GM10266 (cell line): ENCODE data around the gene C1orf232.
A peak's percentile ranks its signal among the peaks of the same experiment; 100 is the strongest.

Experiments
- DNase-seq: peaks from one replicate; pipeline ENCODE4 v3.0.0; 2012; ENCODE audit errors: extremely low spot score
- CTCF ChIP-seq: IDR thresholded peaks from 2 replicates; pipeline ENCODE4 v1.5.1; 2012; ENCODE audit warnings: mild to moderate bottlenecking, low read depth; ENCODE audit not compliant: control insufficient read depth, insufficient read depth; ENCODE audit errors: missing control alignments

Gene C1orf232

GRCh38 chr1:26127235-26128163 lies 41.3 kb downstream of the C1orf232 start:
- no peak for DNase-seq
- TF ChIP-seq CTCF, result no peak

GRCh38 chr1:26126321-26127084 lies 42.3 kb downstream of the C1orf232 start:
- TF ChIP-seq CTCF, result no peak
- DNase-seq, result peak; percentile 62

GRCh38 chr1:26125946-26126320 lies 42.8 kb downstream of the C1orf232 start:
- DNase-seq, result no peak
- TF ChIP-seq CTCF, result no peak

- TF ChIP-seq CTCF, result no peak
- no peak for DNase-seq
Measured at GRCh38 chr1:26125382-26125781, 43.4 kb downstream of the C1orf232 start.

GRCh38 chr1:26124418-26125331 lies 44.1 kb downstream of the C1orf232 start:
- TF ChIP-seq CTCF, result no peak
- DNase-seq, result no peak

GRCh38 chr1:26122988-26123973 lies 45.5 kb downstream of the C1orf232 start:
- no peak for DNase-seq
- TF ChIP-seq CTCF, result no peak
